NT2/D1 (cell line): ENCODE data around the gene MAT1A.
"Not testable (repeated sequence)": the region's sequence is repeated elsewhere in the genome, so short reads cannot be mapped to it uniquely, and the experiment has no call there.

Experiments used
- DNase-seq: peaks from one replicate; pipeline ENCODE4 v3.0.0-alpha.2; 2011; ENCODE audit warnings: low read depth, low spot score
- H3K27me3 ChIP-seq: 2 replicates; pipeline ENCODE4 v1.6.0; 2011; ENCODE audit warnings: mild to moderate bottlenecking; ENCODE audit not compliant: insufficient read length, insufficient read depth
- H3K36me3 ChIP-seq: 2 replicates; pipeline ENCODE4 v1.6.1; 2011; ENCODE audit warnings: mild to moderate bottlenecking, low read length, mixed read lengths; ENCODE audit not compliant: insufficient read depth, insufficient read length
- H3K4me1 ChIP-seq: 2 replicates; pipeline ENCODE4 v1.5.1; 2011; ENCODE audit not compliant: insufficient read depth, insufficient read length
- H3K4me3 ChIP-seq: 2 replicates; pipeline ENCODE4 v1.5.1; 2011; ENCODE audit warnings: low read depth; ENCODE audit not compliant: insufficient read length
- H3K9ac ChIP-seq: 2 replicates; pipeline ENCODE4 v1.6.0; 2011; ENCODE audit warnings: low read depth; ENCODE audit not compliant: insufficient read length
- H3K9me3 ChIP-seq: 2 replicates; pipeline ENCODE4 v1.5.1; 2011; ENCODE audit warnings: mild to moderate bottlenecking, low read length; ENCODE audit not compliant: insufficient read depth
- SUZ12 ChIP-seq: IDR thresholded peaks from 2 replicates; pipeline ENCODE4 v1.6.1; 2011; ENCODE audit not compliant: insufficient read length, insufficient read depth; ENCODE audit errors: extremely low read depth
- YY1 ChIP-seq: IDR thresholded peaks from 2 replicates; pipeline ENCODE4 v1.6.1; 2011; ENCODE audit not compliant: insufficient read length, insufficient read depth
- ZNF274 ChIP-seq: IDR thresholded peaks from 2 replicates; pipeline ENCODE4 v1.6.1; 2011; ENCODE audit warnings: mild to moderate bottlenecking, low read depth, low read length

The MAT1A gene

DNA sequence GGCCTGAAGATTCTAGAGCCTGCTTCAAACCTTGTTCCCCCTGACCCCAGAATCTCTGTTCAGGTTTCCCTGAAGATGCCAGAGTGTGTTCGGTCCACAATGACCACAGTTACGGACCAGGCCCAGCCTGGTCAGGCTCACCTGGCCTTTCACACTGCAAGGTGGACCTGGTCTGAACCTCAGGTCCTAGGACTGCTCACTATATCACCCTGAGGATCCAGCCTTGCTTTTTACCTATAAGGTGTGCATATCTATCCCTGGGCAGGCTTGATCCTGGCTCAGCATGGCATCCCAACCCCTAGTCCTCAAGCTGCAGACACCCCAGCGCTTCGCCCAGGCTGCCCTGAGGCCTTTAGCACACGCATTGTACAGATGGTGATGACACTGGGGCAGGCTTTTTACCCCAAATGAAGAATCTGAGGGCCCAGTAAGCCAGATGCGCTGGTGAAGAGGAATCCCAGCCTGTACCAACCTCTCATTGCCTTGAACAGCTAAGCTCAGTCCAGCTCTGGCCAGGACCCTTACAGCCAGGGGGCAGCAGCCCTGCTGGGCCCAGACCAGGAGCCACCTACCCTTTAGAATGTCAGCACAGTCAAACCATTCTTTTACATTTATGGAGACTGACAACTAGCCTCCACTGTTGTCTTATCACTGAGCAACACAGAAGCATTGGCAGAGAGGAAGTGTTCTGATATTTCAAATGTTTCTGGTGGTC is 28.0 kb downstream of the MAT1A start:
- no peak overlapping the region for H3K4me3 ChIP-seq
- no peak overlapping the region for H3K9ac ChIP-seq
- no peak for DNase-seq
- peaks cover 5% of the 10 kb centered on the region for H3K4me1 ChIP-seq
- H3K9me3 ChIP-seq: no peaks in the 10 kb centered on the region
- H3K36me3 ChIP-seq: no peaks in the 10 kb centered on the region
- TF ChIP-seq ZNF274 (0 out of 2 replicates have a peak, but pooled peaks have one; percentile 5), YY1 (no peak), SUZ12 (no peak)
- no peaks in the 10 kb centered on the region for H3K27me3 ChIP-seq

DNA sequence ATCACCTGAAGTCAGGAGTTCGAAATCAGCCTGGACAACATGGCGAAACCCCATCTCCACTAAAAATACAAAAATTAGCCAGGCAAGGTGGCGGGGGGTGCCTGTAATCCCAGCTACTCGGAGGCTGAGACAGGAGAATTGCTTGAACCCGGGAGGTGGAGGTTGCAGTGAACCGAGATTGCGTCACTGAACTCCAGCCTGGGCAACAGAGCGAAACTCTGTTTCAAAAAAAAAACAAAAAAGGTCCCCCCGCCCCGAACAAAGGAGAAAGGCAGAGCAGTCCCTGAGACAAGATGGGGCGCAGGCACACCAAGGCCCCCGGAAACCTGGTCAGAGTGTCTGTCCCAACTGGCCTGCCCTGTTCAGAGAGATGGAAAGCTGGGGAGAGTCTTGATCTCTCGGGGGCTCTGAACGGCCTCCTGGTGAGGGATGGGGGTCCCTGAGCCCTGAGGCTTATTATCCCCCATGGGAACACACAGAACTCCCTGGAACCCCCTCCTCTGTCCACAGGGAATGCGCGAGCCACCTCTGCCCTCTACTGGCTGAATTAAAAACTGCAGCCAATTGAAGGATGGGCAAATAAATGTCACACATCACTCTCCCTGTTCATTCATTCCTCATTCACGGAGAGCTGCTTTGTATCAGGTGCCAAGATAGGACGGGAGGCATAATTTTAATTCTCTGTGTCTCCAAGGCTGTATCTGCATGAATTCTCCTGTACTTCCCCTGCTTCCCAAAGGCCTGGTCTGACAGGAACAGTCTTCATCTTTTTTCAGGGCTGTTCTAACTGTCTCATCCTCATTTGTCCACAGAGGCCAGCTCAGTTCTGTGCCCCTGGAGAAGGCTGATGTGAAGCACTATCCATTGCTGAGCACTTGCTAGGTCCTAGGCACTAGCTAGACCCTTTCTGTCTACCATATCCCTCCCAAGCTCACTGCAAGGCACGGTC is 28.9 kb downstream of the MAT1A start:
- no peak for DNase-seq
- no peaks in the 10 kb centered on the region for H3K27me3 ChIP-seq
- no peaks in the 10 kb centered on the region for H3K9me3 ChIP-seq
- H3K4me3 ChIP-seq: no peak overlapping the region
- TF ChIP-seq ZNF274: 0 out of 2 replicates have a peak, but pooled peaks have one; percentile 5
- no peak for TF ChIP-seq YY1
- H3K36me3 ChIP-seq: no peaks in the 10 kb centered on the region
- peaks cover 2% of the 10 kb centered on the region for H3K4me1 ChIP-seq
- H3K9ac ChIP-seq: no peak overlapping the region

DNA sequence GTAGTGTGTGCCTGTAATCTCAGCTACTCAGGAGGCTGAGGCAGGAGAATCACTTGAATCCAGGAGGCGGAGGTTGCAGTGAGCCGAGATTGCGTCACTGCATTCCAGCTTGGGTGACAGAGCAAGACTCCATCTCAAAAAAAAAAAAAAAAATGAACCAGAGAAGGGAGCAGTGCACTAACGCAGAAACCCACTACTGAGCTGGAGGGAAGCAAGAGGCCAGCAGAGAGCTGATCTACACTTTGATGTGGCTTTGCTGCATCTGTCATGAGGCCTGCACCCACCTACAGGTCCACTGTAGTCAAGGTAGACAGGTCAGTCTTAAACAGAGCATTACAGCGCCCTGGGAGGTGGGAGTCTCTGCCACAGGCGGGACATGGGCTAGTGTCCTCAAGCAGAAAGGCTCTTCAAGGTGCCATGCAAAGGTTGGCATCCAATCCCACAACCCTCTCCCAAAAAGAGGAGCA is 30.0 kb downstream of the MAT1A start:
- Histone ChIP-seq H3K9me3 (no peaks in the 10 kb centered on the region), H3K27me3 (no peaks in the 10 kb centered on the region), H3K4me3 (no peak overlapping the region), H3K36me3 (no peaks in the 10 kb centered on the region), H3K9ac (no peak overlapping the region), H3K4me1 (peaks cover 2% of the 10 kb centered on the region)
- TF ChIP-seq SUZ12 (no peak), YY1 (no peak), ZNF274 (no peak)
- no peak for DNase-seq

DNA sequence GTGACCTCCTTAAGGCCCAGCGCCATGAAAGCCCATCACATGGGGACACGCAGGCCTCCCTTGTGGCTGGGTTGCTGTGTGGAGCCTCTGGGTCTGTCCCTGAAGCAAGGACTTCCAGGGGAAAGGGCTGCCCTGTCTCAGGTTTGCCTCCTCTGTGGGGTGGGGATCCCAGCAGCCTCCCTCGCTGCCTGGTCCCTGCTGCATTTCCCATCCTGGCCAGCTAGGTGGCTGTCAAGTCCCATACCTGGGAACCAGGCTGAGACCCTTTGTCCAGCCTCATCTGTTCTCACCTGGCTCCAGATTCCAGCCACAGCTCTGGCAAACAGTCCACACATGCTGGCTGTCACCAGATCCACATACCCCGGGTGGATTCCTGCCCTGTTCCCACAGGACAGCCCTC is 32.7 kb downstream of the MAT1A start:
- not testable (repeated sequence) for H3K9ac ChIP-seq, H3K36me3 ChIP-seq, H3K4me1 ChIP-seq, H3K27me3 ChIP-seq, H3K4me3 ChIP-seq, H3K9me3 ChIP-seq, DNase-seq

DNA sequence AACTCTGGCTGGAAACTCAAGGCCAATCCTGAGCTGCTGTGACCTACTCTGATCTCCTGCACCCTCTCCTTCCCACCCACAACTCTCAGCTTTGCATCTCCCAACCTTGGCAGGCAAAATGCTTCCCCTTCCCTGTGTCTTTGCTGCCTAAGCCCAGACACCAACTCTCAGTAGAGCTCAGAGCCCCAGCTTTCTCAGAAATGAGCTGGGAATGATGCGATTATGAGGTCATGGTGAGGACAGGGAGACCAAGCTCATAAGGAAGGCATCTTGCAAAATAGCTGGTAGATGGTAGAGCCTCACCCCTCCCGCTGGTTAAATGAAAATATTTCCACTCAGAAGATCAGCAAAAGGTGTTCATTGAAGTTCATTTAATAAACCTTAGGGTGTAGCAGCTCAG is 34.7 kb downstream of the MAT1A start:
- not testable (repeated sequence) for H3K9me3 ChIP-seq, DNase-seq, H3K27me3 ChIP-seq, H3K4me3 ChIP-seq, H3K9ac ChIP-seq, H3K4me1 ChIP-seq, H3K36me3 ChIP-seq

DNA sequence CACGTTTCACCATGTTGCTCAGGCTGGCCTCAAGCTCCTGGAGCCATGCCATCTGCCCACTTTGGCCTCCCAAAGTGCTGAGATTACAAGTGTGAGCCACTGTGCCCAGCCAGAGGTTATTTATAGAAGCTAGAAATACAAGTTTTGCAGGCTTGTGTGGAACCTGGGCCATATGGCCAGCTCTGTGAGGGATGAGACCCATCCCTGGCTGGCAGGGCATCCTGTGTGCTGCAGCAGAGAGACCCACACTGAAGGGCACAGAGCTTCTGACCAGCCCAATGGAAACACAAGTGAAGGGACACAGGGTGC is 35.5 kb downstream of the MAT1A start:
- not testable (repeated sequence) for H3K27me3 ChIP-seq, H3K9me3 ChIP-seq, H3K36me3 ChIP-seq, H3K9ac ChIP-seq, DNase-seq, H3K4me1 ChIP-seq, H3K4me3 ChIP-seq

DNA sequence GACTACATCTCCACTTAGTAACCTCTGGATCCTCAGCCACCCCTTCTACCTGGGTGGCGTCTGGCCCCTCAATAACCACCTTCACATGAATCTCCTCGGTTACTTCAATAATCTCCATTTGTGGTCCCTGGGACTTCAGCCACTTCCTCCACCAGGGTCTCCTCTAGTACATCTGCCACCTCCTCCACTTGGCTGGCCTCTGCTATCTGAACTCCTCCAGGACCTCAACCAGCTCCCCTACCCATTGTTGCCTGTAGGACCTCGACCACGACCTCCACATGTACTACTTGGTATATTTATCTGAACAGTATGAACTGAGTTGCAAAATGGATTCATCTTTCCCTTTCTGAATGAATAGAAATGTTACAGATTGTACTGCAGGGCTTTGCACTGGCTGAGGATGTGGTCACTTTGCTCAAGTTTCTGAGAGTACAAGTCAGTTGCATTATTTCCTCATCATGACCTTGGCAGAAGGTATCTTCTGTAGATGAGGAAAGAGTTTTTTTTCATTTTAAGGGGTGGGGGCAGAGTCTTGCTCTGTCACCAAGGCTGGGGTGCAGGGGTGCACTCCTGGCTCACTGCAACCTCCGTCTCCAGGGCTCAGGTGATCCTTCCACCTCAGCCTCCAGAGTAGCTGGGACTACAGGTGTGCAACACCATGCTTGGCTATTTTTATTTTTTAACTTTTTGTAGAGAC is 36.0 kb downstream of the MAT1A start:
- no peaks in the 10 kb centered on the region for H3K9me3 ChIP-seq
- DNase-seq: no peak
- no peak overlapping the region for H3K4me3 ChIP-seq
- no peaks in the 10 kb centered on the region for H3K36me3 ChIP-seq
- TF ChIP-seq SUZ12 (no peak), YY1 (no peak), ZNF274 (no peak)
- no peaks in the 10 kb centered on the region for H3K4me1 ChIP-seq
- no peaks in the 10 kb centered on the region for H3K27me3 ChIP-seq
- no peak overlapping the region for H3K9ac ChIP-seq
